Liver (tissue), 9 donors: ENCODE data around the gene PEX14. TPM values are rescaled to one million over a fixed set of nuclear protein-coding genes. Genes with fewer than 3 reads are reported as not detected.

ENCODE experiments used
- DNase-seq: peaks from one replicate; pipeline ENCODE4 v3.0.0-alpha.2; 2017; ENCODE audit warnings: low spot score
- H3K27ac ChIP-seq, 2 donors: one replicate each; pipeline ENCODE4 v1.7.0; 2013; ENCODE audit warnings: inconsistent platforms in 2 of 2, low read length in 2 of 2, control low read depth in 1 of 2, low read depth in 1 of 2, mild to moderate bottlenecking in 1 of 2
- H3K27me3 ChIP-seq, 4 donors: one replicate each; pipeline versions ENCODE4 v1.6.1 to v1.7.0; 2013; ENCODE audit warnings: low read length in 3 of 4, inconsistent platforms in 1 of 4, mild to moderate bottlenecking in 1 of 4, moderate library complexity in 1 of 4; ENCODE audit not compliant: control insufficient read depth in 4 of 4, insufficient read depth in 4 of 4
- H3K36me3 ChIP-seq, 4 donors: one replicate each; pipeline versions ENCODE4 v1.6.1 to v1.7.0; 2013; ENCODE audit warnings: low read length in 3 of 4, mild to moderate bottlenecking in 3 of 4, low read depth in 1 of 4, moderate library complexity in 1 of 4; ENCODE audit not compliant: control insufficient read depth in 4 of 4, insufficient read depth in 3 of 4
- H3K4me1 ChIP-seq, 4 donors: one replicate each; pipeline versions ENCODE4 v1.6.1 to v1.7.0; 2013; ENCODE audit warnings: low read length in 3 of 4, mild to moderate bottlenecking in 3 of 4, moderate library complexity in 1 of 4; ENCODE audit not compliant: control insufficient read depth in 4 of 4, insufficient read depth in 4 of 4
- H3K4me3 ChIP-seq, 3 donors: one replicate each; pipeline versions ENCODE4 v1.6.1 to v1.7.0; 2013; ENCODE audit warnings: low read length in 3 of 3, control low read depth in 1 of 3, low read depth in 1 of 3, mild to moderate bottlenecking in 1 of 3
- H3K9ac ChIP-seq, 2 donors: one replicate each; pipeline ENCODE4 v1.7.0; 2013; ENCODE audit warnings: low read length in 2 of 2, mild to moderate bottlenecking in 2 of 2, moderate library complexity in 2 of 2, control low read depth in 1 of 2, low read depth in 1 of 2
- H3K9me3 ChIP-seq, 4 donors: one replicate each; pipeline versions ENCODE4 v1.6.1 to v1.7.0; 2013; ENCODE audit warnings: low read length in 3 of 4; ENCODE audit not compliant: control insufficient read depth in 4 of 4
- ATF3 ChIP-seq: IDR thresholded peaks from 2 replicates; pipeline ENCODE4 v1.6.1; 2016; ENCODE audit warnings: antibody characterized with exemption
- CTCF ChIP-seq: fragments of 150-350 bp; IDR thresholded peaks from 2 replicates; pipeline ENCODE4 v1.5.1; 2017; ENCODE audit warnings: improper control_type of control experiment, low read depth, low read length; ENCODE audit not compliant: missing input control
- EGR1 ChIP-seq, 2 donors: IDR thresholded peaks; 2 replicates each; pipeline ENCODE4 v1.6.1; 2016 to 2018; ENCODE audit warnings: antibody characterized with exemption in 2 of 2, low read depth in 2 of 2
- FOXA1 ChIP-seq: IDR thresholded peaks from 2 replicates; pipeline ENCODE4 v1.6.1; 2016; ENCODE audit warnings: antibody characterized with exemption
- FOXA2 ChIP-seq: IDR thresholded peaks from 2 replicates; pipeline ENCODE4 v1.6.1; 2016; ENCODE audit warnings: antibody characterized with exemption
- GABPA ChIP-seq, 2 donors: IDR thresholded peaks in 1 of 2; conservative IDR thresholded peaks in 1 of 2; 2 replicates each; pipeline ENCODE4 v1.6.1; 2016; ENCODE audit warnings: antibody characterized with exemption in 2 of 2, mild to moderate bottlenecking in 1 of 2, moderate library complexity in 1 of 2
- HNF4A ChIP-seq, 2 donors: conservative IDR thresholded peaks; 2 replicates each; pipeline ENCODE4 v1.6.1; 2016; ENCODE audit warnings: antibody characterized with exemption in 2 of 2, mild to moderate bottlenecking in 2 of 2
- HNF4G ChIP-seq: IDR thresholded peaks from 2 replicates; pipeline ENCODE4 v1.6.1; 2016; ENCODE audit warnings: antibody characterized with exemption
- JUND ChIP-seq, 2 donors: IDR thresholded peaks; 2 replicates each; pipeline ENCODE4 v1.6.1; 2016; ENCODE audit warnings: antibody characterized with exemption in 2 of 2
- MAX ChIP-seq: IDR thresholded peaks from 2 replicates; pipeline ENCODE4 v1.6.1; 2016; ENCODE audit warnings: antibody characterized with exemption
- NR2F2 ChIP-seq: IDR thresholded peaks from 2 replicates; pipeline ENCODE4 v1.6.1; 2016; ENCODE audit warnings: antibody characterized with exemption
- RAD21 ChIP-seq, 2 donors: IDR thresholded peaks; 2 replicates each; pipeline ENCODE4 v1.6.1; 2016; ENCODE audit warnings: antibody characterized with exemption in 2 of 2, mild to moderate bottlenecking in 2 of 2
- RXRA ChIP-seq, 2 donors: IDR thresholded peaks; 2 replicates each; pipeline ENCODE4 v1.6.1; 2017 to 2018; ENCODE audit warnings: antibody characterized with exemption in 2 of 2, mild to moderate bottlenecking in 1 of 2
- SP1 ChIP-seq: IDR thresholded peaks from 2 replicates; pipeline ENCODE4 v1.6.1; 2018; ENCODE audit warnings: antibody characterized with exemption, mild to moderate bottlenecking
- TAF1 ChIP-seq: conservative IDR thresholded peaks from 2 replicates; pipeline ENCODE4 v1.6.1; 2016; ENCODE audit warnings: antibody characterized with exemption, mild to moderate bottlenecking
- YY1 ChIP-seq: IDR thresholded peaks from 2 replicates; pipeline ENCODE4 v1.6.1; 2016; ENCODE audit warnings: antibody characterized with exemption, mild to moderate bottlenecking
- ZBTB33 ChIP-seq: IDR thresholded peaks from 2 replicates; pipeline ENCODE4 v1.6.1; 2016; ENCODE audit warnings: antibody characterized with exemption
- WGBS: extraction: QIAGEN DNeasy Blood & Tissue Kit; methylation state at CpG from one replicate; pipeline ENCODE4 v1.1.7; 2013; 5-methylcytosine and 5-hydroxymethylcytosine counted together
- polyA plus RNA-seq, 2 donors: library from polyadenylated mRNA; stranded (reverse) in 1 of 2; unstranded in 1 of 2; fragments of 200-250 nt in 1 of 2; fragments of >200 nt in 1 of 2; fragmentation: Nextera tagmentation in 1 of 2; extraction: Ambion mirVana in 1 of 2; gene quantifications; one replicate each; pipeline versions ENCODE4 v1.2.1 to v1.2.3, GENCODE V29; 2013 to 2015
- total RNA-seq, 2 donors: library from RNA; depleted of rRNA; stranded (reverse); fragments of >200 nt; gene quantifications; one replicate each; pipeline ENCODE4 v1.2.3, GENCODE V29; 2014
- TF ChIP-seq, protein P1 (sequence below): IDR thresholded peaks from 2 replicates; pipeline ENCODE4 v1.6.1; 2016; ENCODE audit warnings: antibody characterized with exemption, mild to moderate bottlenecking
- donor health status: healthy.
- donor health status: healthy.
- donor health status: healthy.
- donor health status: healthy.
- donor health status: healthy.

The PEX14 gene
- total and polyA plus RNA-seq, 4 donors = 7.1 to 16.1 (median 11.7) TPM

DNA sequence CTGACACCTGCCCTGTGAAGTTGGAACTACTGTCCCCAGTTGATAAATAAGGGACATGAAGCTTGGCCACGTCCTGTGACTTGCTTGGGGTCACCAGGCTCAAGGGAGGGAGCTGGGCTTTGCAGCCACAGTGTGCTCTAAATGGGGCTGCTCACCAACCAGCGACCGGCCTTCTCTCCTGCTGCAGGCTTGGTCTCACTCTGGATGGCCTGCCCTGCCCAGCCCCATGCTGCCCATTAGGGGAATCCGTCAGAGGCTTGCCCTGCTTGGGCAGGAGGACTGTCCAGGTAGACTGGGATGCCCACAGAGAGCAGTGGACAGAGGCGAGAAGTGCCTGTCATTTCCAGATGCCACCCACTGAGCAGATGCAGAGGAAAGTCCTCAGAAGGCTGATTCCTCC is 45.8 kb upstream of the PEX14 start:
- 90% methylated on average over 5 of the region's 5 CpGs for WGBS
- TF ChIP-seq ZBTB33 (no peak), GABPA (IDR thresholded peaks at IDR 0.05 in 1 of 2, conservative IDR thresholded peaks at IDR 0.05 in 1 of 2) (no peak), ATF3 (no peak), MAX (no peak), TAF1 (no peak), EGR1 (IDR thresholded peaks at IDR 0.05; ENCODE audit: low read depth in 2 of 2) (no peak), HNF4G (no peak), CTCF (no peak), HNF4A (conservative IDR thresholded peaks at IDR 0.05) (no peak), RAD21 (IDR thresholded peaks at IDR 0.05) (no peak), FOXA1 (no peak), JUND (IDR thresholded peaks at IDR 0.05) (no peak), SP1 (no peak), NR2F2 (no peak), RXRA (IDR thresholded peaks at IDR 0.05) (no peak), FOXA2 (no peak), YY1 (no peak)
- TF ChIP-seq, protein P1, sequence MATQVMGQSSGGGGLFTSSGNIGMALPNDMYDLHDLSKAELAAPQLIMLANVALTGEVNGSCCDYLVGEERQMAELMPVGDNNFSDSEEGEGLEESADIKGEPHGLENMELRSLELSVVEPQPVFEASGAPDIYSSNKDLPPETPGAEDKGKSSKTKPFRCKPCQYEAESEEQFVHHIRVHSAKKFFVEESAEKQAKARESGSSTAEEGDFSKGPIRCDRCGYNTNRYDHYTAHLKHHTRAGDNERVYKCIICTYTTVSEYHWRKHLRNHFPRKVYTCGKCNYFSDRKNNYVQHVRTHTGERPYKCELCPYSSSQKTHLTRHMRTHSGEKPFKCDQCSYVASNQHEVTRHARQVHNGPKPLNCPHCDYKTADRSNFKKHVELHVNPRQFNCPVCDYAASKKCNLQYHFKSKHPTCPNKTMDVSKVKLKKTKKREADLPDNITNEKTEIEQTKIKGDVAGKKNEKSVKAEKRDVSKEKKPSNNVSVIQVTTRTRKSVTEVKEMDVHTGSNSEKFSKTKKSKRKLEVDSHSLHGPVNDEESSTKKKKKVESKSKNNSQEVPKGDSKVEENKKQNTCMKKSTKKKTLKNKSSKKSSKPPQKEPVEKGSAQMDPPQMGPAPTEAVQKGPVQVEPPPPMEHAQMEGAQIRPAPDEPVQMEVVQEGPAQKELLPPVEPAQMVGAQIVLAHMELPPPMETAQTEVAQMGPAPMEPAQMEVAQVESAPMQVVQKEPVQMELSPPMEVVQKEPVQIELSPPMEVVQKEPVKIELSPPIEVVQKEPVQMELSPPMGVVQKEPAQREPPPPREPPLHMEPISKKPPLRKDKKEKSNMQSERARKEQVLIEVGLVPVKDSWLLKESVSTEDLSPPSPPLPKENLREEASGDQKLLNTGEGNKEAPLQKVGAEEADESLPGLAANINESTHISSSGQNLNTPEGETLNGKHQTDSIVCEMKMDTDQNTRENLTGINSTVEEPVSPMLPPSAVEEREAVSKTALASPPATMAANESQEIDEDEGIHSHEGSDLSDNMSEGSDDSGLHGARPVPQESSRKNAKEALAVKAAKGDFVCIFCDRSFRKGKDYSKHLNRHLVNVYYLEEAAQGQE = no peak
- Histone ChIP-seq H3K4me3 (no peak overlapping the region), H3K36me3 (peaks cover 0 to 2% (median under 1%) of the 10 kb centered on the region in 4 donors), H3K4me1 (peaks cover 2 to 22% (median 13%) of the 10 kb centered on the region in 4 donors), H3K27ac (no peak overlapping the region), H3K9ac (no peak overlapping the region), H3K27me3 (no peaks in the 10 kb centered on the region), H3K9me3 (no peaks in the 10 kb centered on the region)
- DNase-seq = no peak
